DOHH2 (cell line): Measurements from ENCODE around the gene E2F6.

Experiments used
- H3F3A ChIP-seq: fragments of 200-600 bp; sonication (generic), shearing (Covaris generic); 2 replicates; pipeline ENCODE4 v1.6.0; 2016; ENCODE audit warnings: antibody characterized with exemption, mild to moderate bottlenecking; ENCODE audit not compliant: control insufficient read depth, insufficient read depth
- H3K27ac ChIP-seq: fragments of 200-600 bp; sonication (generic); 2 replicates; pipeline ENCODE4 v1.5.1; 2014; ENCODE audit warnings: low read depth, mild to moderate bottlenecking, low read length, moderate library complexity
- H3K27me3 ChIP-seq: fragments of 200-600 bp; sonication (generic); 2 replicates; pipeline ENCODE4 v1.6.1; 2014; ENCODE audit warnings: mild to moderate bottlenecking, low read length, mixed read lengths; ENCODE audit not compliant: control insufficient read depth
- H3K36me3 ChIP-seq: fragments of 200-600 bp; sonication (generic); 2 replicates; pipeline ENCODE4 v1.6.1; 2014; ENCODE audit warnings: mild to moderate bottlenecking, low read length, moderate library complexity, mixed read lengths; ENCODE audit not compliant: control insufficient read depth
- H3K4me1 ChIP-seq: fragments of 200-600 bp; sonication (generic); 2 replicates; pipeline ENCODE4 v1.6.1; 2014; ENCODE audit warnings: mild to moderate bottlenecking, low read length, mixed read lengths; ENCODE audit not compliant: control insufficient read depth
- H3K4me2 ChIP-seq: fragments of 200-600 bp; sonication (generic); 2 replicates; pipeline ENCODE4 v1.6.0; 2014; ENCODE audit warnings: mild to moderate bottlenecking, low read length, moderate library complexity
- H3K4me3 ChIP-seq: fragments of 200-600 bp; sonication (generic); 2 replicates; pipeline ENCODE4 v1.5.1; 2014; ENCODE audit warnings: mild to moderate bottlenecking, low read length, mixed read lengths
- H3K79me2 ChIP-seq: fragments of 200-600 bp; sonication (generic); 2 replicates; pipeline ENCODE4 v1.6.1; 2014; ENCODE audit warnings: mild to moderate bottlenecking, low read length, mixed read lengths; ENCODE audit not compliant: control insufficient read depth
- H3K9me2 ChIP-seq: fragments of 200-600 bp; sonication (generic); replicated peaks from 2 replicates; pipeline ENCODE4 v1.6.1; 2014; ENCODE audit warnings: mild to moderate bottlenecking, low read length, mixed read lengths; ENCODE audit not compliant: control insufficient read depth
- H3K9me3 ChIP-seq: fragments of 200-600 bp; sonication (generic); 2 replicates; pipeline ENCODE4 v1.6.1; 2014; ENCODE audit warnings: antibody characterized with exemption, low read length, mixed read lengths; ENCODE audit not compliant: control insufficient read depth, insufficient read depth
- H4K20me1 ChIP-seq: fragments of 200-600 bp; sonication (generic); 2 replicates; pipeline ENCODE4 v1.6.0; 2014; ENCODE audit warnings: low read depth, mild to moderate bottlenecking, antibody characterized with exemption, low read length, moderate library complexity; ENCODE audit not compliant: control insufficient read depth, insufficient read depth
- CTCF ChIP-seq: fragments of 200-600 bp; sonication (generic); IDR thresholded peaks from one replicate; pipeline ENCODE4 v1.5.1; 2014; ENCODE audit warnings: antibody characterized with exemption, mild to moderate bottlenecking, low read depth, low read length; ENCODE audit not compliant: poor library complexity, severe bottlenecking
- EZH2phosphoT487 ChIP-seq: fragments of 200-600 bp; sonication (generic); IDR thresholded peaks from 2 replicates; pipeline ENCODE4 v1.6.1; 2017; ENCODE audit warnings: borderline replicate concordance, mild to moderate bottlenecking, antibody characterized with exemption, low read length, moderate library complexity, mixed read lengths

The E2F6 gene

GRCh38 chr2:11502740-11503292 is 36.9 kb upstream of the E2F6 start:
- H3K9me2 ChIP-seq: no peaks in the 10 kb centered on the region
- H3K79me2 ChIP-seq: no peaks in the 10 kb centered on the region
- no peaks in the 10 kb centered on the region for H4K20me1 ChIP-seq
- no peak overlapping the region for H3K4me2 ChIP-seq
- H3K27ac ChIP-seq: no peak overlapping the region
- H3F3A ChIP-seq: no peaks in the 10 kb centered on the region
- TF ChIP-seq EZH2phosphoT487: no peak
- no peak for TF ChIP-seq CTCF
- no peaks in the 10 kb centered on the region for H3K36me3 ChIP-seq
- H3K27me3 ChIP-seq: 0 out of 2 replicates have a peak, but pooled peaks cover 2% of the 10 kb centered on the region
- no peaks in the 10 kb centered on the region for H3K9me3 ChIP-seq
- no peak overlapping the region for H3K4me3 ChIP-seq
- no peaks in the 10 kb centered on the region for H3K4me1 ChIP-seq

DNA sequence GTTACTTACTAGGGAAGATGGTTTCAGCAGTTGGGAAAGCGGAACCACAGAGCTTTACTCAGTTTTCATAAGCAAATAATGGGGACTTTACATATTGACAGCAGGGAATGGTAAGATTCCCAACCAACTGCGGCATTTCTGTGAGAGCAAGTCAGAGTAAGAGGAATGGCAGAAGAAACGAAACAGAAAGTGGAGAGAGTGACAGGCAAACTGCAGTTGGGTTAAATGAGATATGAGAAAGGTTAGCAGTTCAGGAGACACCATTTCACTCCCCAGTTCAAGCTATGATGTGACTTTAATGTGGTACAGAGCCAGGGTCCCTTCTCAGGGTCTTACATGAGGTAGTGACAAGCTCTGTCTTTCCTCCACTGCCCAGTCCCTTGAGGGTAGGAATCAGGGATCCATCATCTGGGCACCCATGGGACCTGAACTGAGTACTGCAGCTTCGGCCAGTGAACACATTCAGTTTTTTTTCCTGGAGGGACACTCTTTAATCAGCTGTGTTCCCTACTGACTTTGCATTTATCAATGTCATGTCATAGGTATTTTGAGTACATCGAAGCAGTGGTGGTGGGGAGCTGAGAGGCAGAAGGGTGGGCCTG is 34.8 kb upstream of the E2F6 start:
- Histone ChIP-seq H4K20me1 (no peaks in the 10 kb centered on the region), H3K27me3 (0 out of 2 replicates have a peak, but pooled peaks cover 2% of the 10 kb centered on the region), H3K27ac (no peak overlapping the region), H3F3A (no peaks in the 10 kb centered on the region), H3K4me2 (no peak overlapping the region), H3K4me3 (no peak overlapping the region), H3K79me2 (no peaks in the 10 kb centered on the region), H3K9me3 (no peaks in the 10 kb centered on the region), H3K4me1 (no peaks in the 10 kb centered on the region), H3K9me2 (no peaks in the 10 kb centered on the region), H3K36me3 (no peaks in the 10 kb centered on the region)
- TF ChIP-seq CTCF: no peak
- no peak for TF ChIP-seq EZH2phosphoT487

GRCh38 chr2:11499081-11499743 is 33.3 kb upstream of the E2F6 start:
- no peaks in the 10 kb centered on the region for H3F3A ChIP-seq
- TF ChIP-seq CTCF: no peak
- TF ChIP-seq EZH2phosphoT487: no peak
- no peak overlapping the region for H3K27ac ChIP-seq
- H3K4me1 ChIP-seq: no peaks in the 10 kb centered on the region
- H3K9me2 ChIP-seq: no peaks in the 10 kb centered on the region
- no peaks in the 10 kb centered on the region for H4K20me1 ChIP-seq
- no peaks in the 10 kb centered on the region for H3K9me3 ChIP-seq
- H3K79me2 ChIP-seq: no peaks in the 10 kb centered on the region
- H3K4me2 ChIP-seq: no peak overlapping the region
- H3K27me3 ChIP-seq: 0 out of 2 replicates have a peak, but pooled peaks cover 2% of the 10 kb centered on the region
- H3K36me3 ChIP-seq: no peaks in the 10 kb centered on the region
- no peak overlapping the region for H3K4me3 ChIP-seq
